Stimulated activated CD4-positive, alpha-beta T cell treated with anti-CD3 and anti-CD28 coated beads, Interleukin-1b, Interleukin-23, amount 100 ng/mL, for 4 hours (primary cell): ENCODE data around the gene DOCK11.
A peak's percentile ranks its signal among the peaks of the same experiment; 100 is the strongest.

Experiments used
- DNase-seq, 2 donors: peaks; one replicate each; pipeline ENCODE4 v3.0.0-alpha.2; 2020; ENCODE audit warnings: low read depth in 2 of 2

DOCK11 gene

GRCh38 chrX:118502161-118502789, 6.7 kb downstream of the DOCK11 start:
- no peak for DNase-seq

DNA sequence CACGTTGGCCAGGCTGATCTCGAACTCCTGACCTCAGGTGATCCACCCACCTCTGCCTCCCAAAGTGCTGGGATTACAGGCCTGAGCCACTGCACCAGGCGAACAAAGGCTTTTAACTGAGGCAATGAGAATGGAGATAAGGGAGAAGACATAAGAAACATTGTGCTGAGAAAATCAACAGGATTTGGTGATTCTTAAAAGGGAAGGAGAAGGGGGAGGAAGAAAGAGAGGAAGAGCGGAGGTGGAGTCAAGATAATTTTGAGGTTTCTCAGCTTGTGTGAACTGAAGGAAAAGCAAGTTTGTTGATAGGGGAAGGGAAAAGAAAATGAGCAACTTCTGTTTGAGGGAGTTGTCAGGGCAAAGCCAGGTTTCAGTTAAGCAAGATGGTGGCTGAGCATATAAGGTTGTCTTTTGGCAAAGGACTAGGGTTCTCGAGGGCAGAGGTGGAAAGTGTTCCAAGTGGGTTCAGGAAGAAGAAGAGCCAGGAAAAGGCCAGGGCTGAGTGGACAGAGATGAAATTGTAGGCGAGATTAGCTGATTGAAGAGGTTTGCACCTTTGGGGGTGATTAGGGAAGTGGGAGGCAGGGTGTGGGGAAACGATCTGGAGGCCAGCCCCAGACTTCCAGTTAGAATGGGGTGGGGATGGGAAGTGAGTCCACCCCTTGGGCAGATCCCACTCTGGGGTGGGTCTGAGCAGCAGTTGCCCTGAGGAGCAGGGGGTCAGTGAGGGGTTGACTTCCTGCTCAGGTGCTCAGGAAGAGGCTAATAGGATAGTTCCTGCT, 7.8 kb downstream of the DOCK11 start:
- DNase-seq: no peak

GRCh38 chrX:118504581-118504980, 9.0 kb downstream of the DOCK11 start:
- no peak for DNase-seq

DNA sequence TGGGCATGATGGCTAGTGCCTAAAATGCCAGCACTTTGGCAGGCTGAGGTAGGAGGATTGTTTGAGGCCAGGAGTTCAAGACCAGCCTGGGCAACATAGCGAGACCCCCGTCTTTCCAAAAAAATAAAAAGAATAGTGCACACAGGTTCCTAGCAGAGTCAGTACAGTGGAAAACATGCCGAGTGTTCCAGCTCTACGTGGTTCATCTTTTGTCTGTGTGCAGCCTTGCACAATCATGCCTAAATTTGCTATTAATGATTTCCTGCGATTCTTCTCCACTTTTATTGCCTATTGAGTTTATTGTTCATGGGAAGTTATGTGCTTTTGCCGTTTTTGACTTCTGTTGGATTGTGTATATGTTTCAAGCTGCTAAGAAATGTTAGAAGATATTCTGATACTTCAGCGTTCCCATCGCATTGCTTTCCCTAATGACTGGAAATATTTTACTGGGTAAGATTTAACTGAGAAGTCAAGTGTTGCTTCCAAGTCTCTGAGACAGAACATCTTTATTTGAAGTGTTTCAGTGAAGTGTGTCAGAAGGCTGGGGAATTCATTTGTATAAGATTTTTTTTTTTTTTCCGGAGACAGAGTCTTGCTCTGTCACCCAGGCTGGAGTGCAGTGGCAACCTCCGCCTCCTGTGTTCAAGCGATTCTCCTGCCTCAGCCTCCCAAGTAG, 11.3 kb downstream of the DOCK11 start:
- no peak for DNase-seq

DNA sequence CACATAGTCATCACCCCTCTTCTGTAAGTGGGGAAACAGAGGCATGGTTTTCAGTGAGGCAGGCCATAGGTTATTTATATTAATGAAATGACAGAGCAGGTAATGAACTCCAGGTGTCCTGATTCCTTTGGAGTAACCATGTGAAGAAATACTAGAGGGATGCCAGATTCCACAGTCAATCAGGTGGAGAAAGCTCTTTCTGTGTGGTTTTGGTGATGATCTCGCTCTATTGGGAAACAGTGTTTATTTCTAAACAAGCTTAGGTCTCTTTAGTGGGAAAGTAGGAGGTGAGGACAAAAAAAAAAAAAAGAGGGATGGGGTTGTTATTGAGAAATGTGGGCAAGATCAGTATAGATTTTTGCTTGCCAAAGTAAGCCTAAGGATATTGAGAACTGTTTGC, 12.2 kb downstream of the DOCK11 start:
- no peak for DNase-seq

GRCh38 chrX:118508221-118508620, 12.6 kb downstream of the DOCK11 start:
- no peak for DNase-seq

- DNase-seq: no peak
Measured at GRCh38 chrX:118508635-118509034, 13.0 kb downstream of the DOCK11 start.

DNA sequence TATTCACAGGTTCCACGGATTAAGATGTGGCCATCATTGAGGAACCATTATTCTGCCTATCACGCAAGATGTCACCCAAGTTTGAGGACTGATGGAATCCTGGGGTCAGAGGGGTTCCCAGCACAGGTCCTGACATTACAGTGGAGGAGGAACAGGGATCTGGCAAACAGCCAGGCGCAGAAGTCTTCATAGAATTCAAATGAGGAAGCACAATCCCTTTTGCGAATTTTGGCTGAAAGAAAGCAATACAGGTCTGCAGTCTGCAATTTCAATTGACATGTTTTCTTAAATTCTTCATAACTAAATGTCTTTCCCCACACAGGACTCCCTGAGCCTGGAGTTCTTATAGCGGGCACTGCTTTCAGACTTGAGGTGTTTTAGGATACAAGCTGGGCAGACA, 14.5 kb downstream of the DOCK11 start:
- DNase-seq: no peak

- DNase-seq: no peak
Measured at GRCh38 chrX:118513120-118513898, 17.7 kb downstream of the DOCK11 start.

GRCh38 chrX:118519411-118520215, 24.0 kb downstream of the DOCK11 start:
- DNase-seq: no peak

DNA sequence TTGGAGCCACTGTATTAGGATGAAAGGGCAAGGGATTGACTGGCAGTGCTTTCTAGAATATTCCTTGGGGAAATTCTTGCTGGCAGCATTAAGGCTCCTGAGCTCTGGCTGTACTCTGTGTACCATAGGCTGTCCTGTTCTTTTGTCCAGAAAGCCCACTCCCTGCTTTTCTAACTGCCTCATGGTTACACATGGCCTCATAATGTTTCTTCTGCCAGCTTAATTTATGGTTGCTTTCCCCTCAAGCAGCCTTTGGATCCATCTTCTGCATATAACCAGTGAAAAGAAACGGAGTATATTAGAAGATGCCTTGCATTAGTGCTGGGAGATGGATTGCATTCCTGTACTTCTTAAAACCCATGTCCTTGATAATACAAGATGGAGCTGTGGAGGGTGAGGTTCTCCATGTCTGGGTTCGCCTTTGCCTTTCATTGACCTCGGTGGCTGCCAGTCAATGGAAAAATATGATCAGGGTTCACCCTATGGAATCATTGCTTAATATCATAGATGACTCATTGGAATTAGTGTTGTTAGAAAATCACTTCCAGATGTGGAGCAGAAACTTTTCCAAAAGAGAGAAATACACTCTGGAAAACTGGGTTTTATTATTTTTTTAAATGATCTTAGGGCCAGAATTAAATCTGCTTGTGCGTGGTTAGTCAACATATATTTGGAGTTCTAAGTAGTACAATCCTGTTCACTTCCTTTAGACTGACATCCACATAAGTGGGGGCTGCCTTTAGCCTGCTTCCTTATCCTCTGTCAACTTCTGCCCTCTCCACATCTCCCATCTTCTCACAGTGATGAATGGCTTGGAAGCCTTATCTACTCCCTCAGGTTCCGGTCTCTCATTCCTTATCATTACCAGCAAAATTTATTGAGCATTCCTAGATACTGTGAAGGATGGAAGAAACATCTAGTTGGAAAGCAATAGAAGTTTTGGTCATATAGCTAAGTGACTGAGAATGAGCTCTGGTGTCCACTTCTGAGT, 24.9 kb downstream of the DOCK11 start:
- DNase-seq: no peak

DNA sequence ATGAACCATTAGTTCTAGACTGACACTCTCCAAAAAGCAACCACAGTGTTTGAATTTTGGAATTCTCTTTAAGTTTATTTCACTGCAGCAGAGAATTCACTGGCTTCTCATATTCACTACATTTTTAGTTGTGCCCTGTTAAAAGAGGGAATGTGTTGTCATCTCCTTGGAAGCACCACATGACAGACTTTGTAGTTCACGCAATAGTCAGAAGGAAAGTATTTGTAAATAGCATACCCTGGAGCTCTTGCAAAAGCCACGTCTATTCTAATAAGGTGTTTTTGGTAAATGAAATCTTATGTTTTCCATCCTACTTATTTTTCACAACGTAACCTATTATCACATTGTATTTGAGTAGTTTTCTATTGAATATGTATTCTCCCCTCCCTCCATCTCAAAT, 25.8 kb downstream of the DOCK11 start:
- no peak for DNase-seq

DNA sequence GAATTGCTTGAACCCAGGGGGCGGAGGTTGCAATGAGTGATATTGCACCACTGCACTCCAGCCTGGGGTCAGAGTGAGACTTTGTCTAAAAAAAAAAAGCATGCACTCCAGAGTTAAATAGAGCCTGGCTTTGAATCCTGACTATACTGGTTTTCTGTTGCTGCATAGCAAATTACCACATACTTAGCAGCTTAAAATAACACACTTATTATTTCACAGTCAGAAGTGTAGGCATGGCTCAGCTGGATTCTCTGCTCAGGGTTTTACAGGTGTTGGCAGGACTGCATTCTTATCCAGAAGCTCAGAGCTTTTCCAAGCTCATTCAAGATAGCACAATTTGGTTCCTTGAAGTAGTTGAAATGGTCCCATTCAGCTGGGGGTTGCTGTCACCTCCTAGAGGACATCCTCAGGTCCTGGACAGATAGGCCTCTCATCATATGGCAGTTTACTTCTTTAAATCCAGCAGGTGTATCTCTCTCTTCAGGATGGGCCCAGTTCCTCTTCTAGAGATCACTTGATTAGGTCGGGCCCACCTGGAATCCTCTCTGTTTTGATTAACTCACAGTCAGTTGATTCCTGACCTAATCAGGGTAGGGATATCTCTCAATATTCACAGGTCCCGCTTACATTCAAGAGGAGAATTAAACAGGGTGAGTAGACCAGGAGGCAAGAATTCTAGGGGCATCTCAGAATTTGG, 26.8 kb downstream of the DOCK11 start:
- no peak for DNase-seq

DNA sequence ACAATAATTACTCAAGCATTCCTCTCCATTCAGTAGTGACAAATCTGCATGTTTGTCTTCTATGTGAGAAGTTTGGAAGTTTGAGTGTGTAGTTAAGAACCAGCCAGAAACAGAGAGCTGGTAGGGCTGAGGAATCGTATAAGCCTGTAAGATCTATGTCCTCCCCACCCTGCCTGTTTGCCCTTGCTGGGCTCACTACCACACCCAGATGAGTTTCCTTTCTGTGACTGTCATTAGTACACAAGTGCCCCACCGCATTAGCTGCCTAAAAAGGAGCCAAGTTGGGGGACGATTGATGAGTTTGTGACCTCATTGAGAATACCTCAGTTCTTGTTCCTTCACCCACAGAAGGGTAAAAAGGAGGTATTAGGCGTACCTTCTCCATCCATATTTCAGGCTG, 28.3 kb downstream of the DOCK11 start:
- DNase-seq: no peak

DNA sequence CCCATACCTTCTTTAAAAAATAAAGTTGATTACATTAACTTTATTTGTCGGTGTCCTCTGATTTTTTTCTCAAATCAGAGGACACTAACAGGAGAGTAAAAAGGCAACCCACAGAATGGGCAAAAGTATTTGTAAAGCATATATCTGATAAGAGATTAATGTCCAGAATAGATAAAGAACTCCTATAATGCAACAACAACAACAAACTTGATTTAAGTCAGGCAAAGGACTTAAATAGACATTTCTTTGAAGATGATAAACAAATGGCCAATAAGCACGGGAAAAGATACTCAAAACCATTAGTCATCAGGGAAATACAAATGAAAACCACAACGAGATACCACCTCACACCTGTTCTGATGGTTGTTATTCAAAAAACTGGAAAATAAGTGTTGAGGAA, 28.7 kb downstream of the DOCK11 start:
- no peak for DNase-seq

DNA sequence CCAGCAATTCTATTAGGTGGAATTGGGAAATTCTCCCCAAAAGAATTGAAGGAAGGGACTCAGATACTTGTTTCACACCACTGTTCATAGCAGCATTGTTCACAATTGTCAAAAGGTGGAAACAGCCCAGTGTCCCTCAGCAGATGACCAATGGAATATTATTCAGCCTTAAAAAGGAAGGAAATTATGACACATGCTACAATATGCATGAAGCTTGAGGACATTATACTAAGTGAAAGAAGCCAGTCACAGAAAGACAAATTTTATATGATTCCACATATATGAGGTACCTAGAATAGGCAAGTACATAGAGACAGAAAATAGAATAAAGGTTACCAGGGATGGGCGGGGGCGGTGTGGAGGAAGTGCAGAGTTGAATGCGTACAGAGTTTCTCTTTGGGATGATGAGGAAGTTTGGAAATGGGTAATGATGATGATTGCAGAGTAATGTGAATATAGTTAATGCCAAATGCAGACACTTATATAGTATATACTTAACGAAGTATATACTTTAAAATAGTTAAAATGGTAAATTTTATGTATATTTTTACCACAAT, 29.6 kb downstream of the DOCK11 start:
- DNase-seq: no peak

- no peak for DNase-seq
Measured at GRCh38 chrX:118526149-118526548, 30.5 kb downstream of the DOCK11 start.

- peak; percentile 24 to 28 for DNase-seq
Measured at GRCh38 chrX:118528071-118528737, 32.6 kb downstream of the DOCK11 start.
